Caco-2 (cell line): ENCODE data around the gene PRRT1. TPM values are rescaled to one million over a fixed set of nuclear protein-coding genes. Genes with fewer than 3 reads are reported as not detected.
A peak's percentile ranks its signal among the peaks of the same experiment; 100 is the strongest.

Experiments used
- BruUV-seq: library from RNA; stranded (reverse); fragments of 400-500 nt; replicated peaks from 2 replicates; lab custom pipeline; 2021; lab: Mats Ljungman, UMichigan
- CTCF ChIA-PET: fragments of 300-600 bp; sonication (Branson Sonifier 250); formaldehyde crosslinking; loops from one replicate; lab custom pipeline; 2022; ENCODE audit warnings: antibody characterized with exemption; lab: Charles Lee
- POLR2A ChIA-PET: fragments of 300-600 bp; sonication (Branson Sonifier 250); formaldehyde crosslinking; loops from one replicate; lab custom pipeline; 2022; ENCODE audit warnings: antibody characterized with exemption; lab: Charles Lee
- DNase-seq, 2 experiments: peaks; one replicate each; pipeline versions ENCODE4 v3.0.0 to v3.0.0-alpha.2; 2020 to 2022
- H3K27me3 ChIP-seq: replicated peaks from 2 replicates; pipeline ENCODE4 v1.6.0; 2011; ENCODE audit warnings: low read length; ENCODE audit not compliant: control insufficient read depth, insufficient read depth
- H3K36me3 ChIP-seq: 2 replicates; pipeline ENCODE4 v1.5.1; 2011; ENCODE audit warnings: low read length; ENCODE audit not compliant: control insufficient read depth, insufficient read depth
- H3K4me1 ChIP-seq: fragments of 250-450 bp; sonication (Bioruptor Pico); 2 replicates; pipeline ENCODE4 v1.5.1; 2020; ENCODE audit warnings: mild to moderate bottlenecking
- H3K4me3 ChIP-seq: 2 replicates; pipeline ENCODE4 v1.5.1; 2011; ENCODE audit warnings: low read depth, mild to moderate bottlenecking, control low read depth, low read length
- H3K9me3 ChIP-seq: fragments of 250-450 bp; sonication (Bioruptor Pico); 2 replicates; pipeline ENCODE4 v1.5.1; 2020; ENCODE audit warnings: mild to moderate bottlenecking, moderate library complexity
- H3K27ac Mint-ChIP-seq: one replicate; pipeline ENCODE4 v1.8.0; 2022; ENCODE audit warnings: mixed read lengths; ENCODE audit not compliant: unreplicated experiment
- H3K27me3 Mint-ChIP-seq: one replicate; pipeline ENCODE4 v1.8.0; 2022; ENCODE audit warnings: mixed read lengths; ENCODE audit not compliant: insufficient read depth, unreplicated experiment
- H3K36me3 Mint-ChIP-seq: one replicate; pipeline ENCODE4 v1.8.0; 2022; ENCODE audit warnings: mild to moderate bottlenecking, mixed read lengths; ENCODE audit not compliant: insufficient read depth, unreplicated experiment
- H3K4me1 Mint-ChIP-seq: one replicate; pipeline ENCODE4 v1.8.0; 2022; ENCODE audit warnings: low read depth, mixed read lengths; ENCODE audit not compliant: unreplicated experiment
- H3K4me3 Mint-ChIP-seq: one replicate; pipeline ENCODE4 v1.8.0; 2022; ENCODE audit warnings: mild to moderate bottlenecking, moderate library complexity, mixed read lengths; ENCODE audit not compliant: unreplicated experiment
- H3K9me3 Mint-ChIP-seq: one replicate; pipeline ENCODE4 v1.8.0; 2022; ENCODE audit warnings: mixed read lengths; ENCODE audit not compliant: unreplicated experiment
- intact Hi-C: fragments of 100-400 bp; cut with micrococcal nuclease; formaldehyde crosslinking; loops from one replicate; pipeline ENCODE4 v1.10.0; 2022; ENCODE audit not compliant: unreplicated experiment
- total RNA-seq: library from RNA; stranded (reverse); gene quantifications from 2 replicates; pipeline ENCODE4 v1.2.3, GENCODE V29; 2022
- TF ChIP-seq, protein P1 (sequence below), 2 experiments: fragments of 200-600 bp in 1 of 2; IDR thresholded peaks; 1 replicate in 1 of 2; 2 replicates in 1 of 2; pipeline versions ENCODE4 v1.5.1 to v1.8.0; 2011 to 2022; ENCODE audit warnings: antibody characterized with exemption in 1 of 2, control low read depth in 1 of 2, inconsistent platforms in 1 of 2, low read depth in 1 of 2, low read length in 1 of 2, mild to moderate bottlenecking in 1 of 2, moderate library complexity in 1 of 2; ENCODE audit not compliant: insufficient read depth in 1 of 2, severe bottlenecking in 1 of 2, unreplicated experiment in 1 of 2

Gene PRRT1
- total RNA-seq, 1 experiment from 2014 or later, result 2.0 TPM

DNA sequence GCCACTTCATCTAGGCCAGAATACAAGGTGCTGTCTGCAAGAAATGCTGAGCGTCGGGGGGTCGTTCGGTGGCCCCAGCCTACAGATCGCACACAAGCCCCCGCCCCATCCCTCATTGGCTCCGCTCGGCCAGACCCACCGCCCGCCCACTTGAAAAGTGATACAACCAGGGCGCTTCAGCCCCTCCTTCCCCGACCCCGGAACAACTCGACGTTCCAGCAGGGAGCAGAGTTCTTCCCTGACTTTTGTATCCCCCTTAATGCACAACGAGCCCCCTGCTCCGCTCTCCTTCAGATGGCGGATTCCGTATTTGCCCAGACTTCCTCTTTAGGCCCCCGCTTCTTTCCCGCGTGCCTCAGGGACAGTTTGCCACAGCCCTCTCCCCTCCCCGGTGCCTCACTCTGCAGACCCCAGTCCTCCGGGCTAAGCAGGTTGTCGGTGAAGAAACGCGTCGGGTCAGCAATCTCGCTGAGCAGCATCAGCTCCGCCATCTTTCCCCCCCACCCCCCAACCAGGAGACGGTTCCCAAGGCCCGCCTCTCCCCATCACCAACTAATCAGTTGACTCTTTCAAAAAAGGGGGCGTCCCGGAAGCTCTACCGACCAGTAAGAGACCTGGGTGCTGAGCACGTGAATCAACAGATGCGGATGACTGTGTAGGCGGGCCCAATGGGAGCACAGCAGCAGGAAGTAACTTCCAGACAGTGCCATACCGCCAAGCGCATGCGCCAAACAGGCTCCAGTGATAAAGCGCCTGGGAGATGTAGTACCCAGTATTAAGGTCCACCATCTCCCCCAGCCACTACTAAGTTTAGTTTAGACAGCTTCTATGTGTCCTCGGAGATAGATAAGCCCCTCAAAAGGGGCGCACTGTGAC, 23.8 kb downstream of the PRRT1 start, which contains the start of gene ATF6B:
Gene ATF6B (minus strand): TSS at position 530 of the 876 bp plus-strand sequence. CDS start 39 bp downstream, at position 491.
- intact Hi-C loops, result loop anchor here (1.0 kb wide), 1 partner anchor 50 kb away; the partner anchor contains the start of gene RNF5
- peak within 1 kb of the TSS; percentile 75 for H3K4me3 ChIP-seq
- 0 out of 2 replicates have a peak, but pooled peaks cover 1% of the 10 kb centered on the region for H3K36me3 ChIP-seq
- Mint-ChIP-seq H3K27me3 (no peaks in the 10 kb centered on the region), H3K4me1 (peaks cover 26% of the 10 kb centered on the region), H3K27ac (peak within 1 kb of the TSS; percentile 99), H3K4me3 (peak within 1 kb of the TSS; percentile 99), H3K36me3 (peaks cover 44% of the 10 kb centered on the region), H3K9me3 (no peaks in the 10 kb centered on the region)
- TF ChIP-seq, protein P1, sequence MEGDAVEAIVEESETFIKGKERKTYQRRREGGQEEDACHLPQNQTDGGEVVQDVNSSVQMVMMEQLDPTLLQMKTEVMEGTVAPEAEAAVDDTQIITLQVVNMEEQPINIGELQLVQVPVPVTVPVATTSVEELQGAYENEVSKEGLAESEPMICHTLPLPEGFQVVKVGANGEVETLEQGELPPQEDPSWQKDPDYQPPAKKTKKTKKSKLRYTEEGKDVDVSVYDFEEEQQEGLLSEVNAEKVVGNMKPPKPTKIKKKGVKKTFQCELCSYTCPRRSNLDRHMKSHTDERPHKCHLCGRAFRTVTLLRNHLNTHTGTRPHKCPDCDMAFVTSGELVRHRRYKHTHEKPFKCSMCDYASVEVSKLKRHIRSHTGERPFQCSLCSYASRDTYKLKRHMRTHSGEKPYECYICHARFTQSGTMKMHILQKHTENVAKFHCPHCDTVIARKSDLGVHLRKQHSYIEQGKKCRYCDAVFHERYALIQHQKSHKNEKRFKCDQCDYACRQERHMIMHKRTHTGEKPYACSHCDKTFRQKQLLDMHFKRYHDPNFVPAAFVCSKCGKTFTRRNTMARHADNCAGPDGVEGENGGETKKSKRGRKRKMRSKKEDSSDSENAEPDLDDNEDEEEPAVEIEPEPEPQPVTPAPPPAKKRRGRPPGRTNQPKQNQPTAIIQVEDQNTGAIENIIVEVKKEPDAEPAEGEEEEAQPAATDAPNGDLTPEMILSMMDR (IDR thresholded peaks at IDR 0.05; ENCODE audit: insufficient read depth in 1 of 2, low read depth in 1 of 2, low read length in 1 of 2, severe bottlenecking in 1 of 2, unreplicated experiment in 1 of 2), result no peak
- no peaks in the 10 kb centered on the region for H3K9me3 ChIP-seq
- no peaks in the 10 kb centered on the region for H3K27me3 ChIP-seq
- ChIA-PET POLR2A (interaction anchor here (0.5 to 2.3 kb wide), 10 partner anchors 9 to 844 kb away, joined by 3 to 13 read pairs (median 4); partner anchors contain the start of genes HSPA1A, HSPA1L, NEU1 and PBX2), CTCF (interaction anchor here (0.6 to 1.4 kb wide), 10 partner anchors 9 to 508 kb away, joined by 3 to 8 read pairs (median 4); no protein-coding TSS in a partner anchor)
- DNase-seq, result peak; percentile 96 to 99
- no TSS peak for BruUV-seq
- H3K4me1 ChIP-seq, result peaks cover 17% of the 10 kb centered on the region

DNA sequence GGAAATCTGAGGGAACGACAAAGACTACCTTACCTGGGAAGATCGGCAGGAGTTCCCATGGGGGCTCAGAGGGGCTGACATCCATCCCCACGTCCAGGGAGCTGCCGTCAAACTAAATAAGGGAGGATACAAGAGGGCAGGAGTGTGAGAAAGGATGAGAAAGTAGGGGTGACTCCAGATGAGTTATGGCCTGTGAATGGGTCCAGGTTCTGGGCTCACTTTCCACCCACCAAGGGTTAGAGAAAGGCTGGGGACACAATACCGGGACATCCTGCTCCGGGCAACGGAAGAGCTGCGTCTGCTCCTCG, 24.4 kb downstream of the PRRT1 start:
- intact Hi-C loops, result no loop called here
- peaks cover 17% of the 10 kb centered on the region for H3K4me1 ChIP-seq
- no peak for DNase-seq
- H3K27me3 Mint-ChIP-seq, result no peaks in the 10 kb centered on the region
- H3K27ac Mint-ChIP-seq, result peak overlapping the region; percentile 99
- CTCF ChIA-PET, result interaction anchor here (1.1 to 1.4 kb wide), 4 partner anchors 11 to 68 kb away, joined by 3 to 8 read pairs (median 6); no protein-coding TSS in a partner anchor
- H3K4me3 Mint-ChIP-seq, result peak overlapping the region; percentile 99
- 0 out of 2 replicates have a peak, but pooled peaks cover 1% of the 10 kb centered on the region for H3K36me3 ChIP-seq
- H3K4me3 ChIP-seq, result peak overlapping the region; percentile 75
- H3K36me3 Mint-ChIP-seq, result peaks cover 47% of the 10 kb centered on the region
- no TSS peak for BruUV-seq
- TF ChIP-seq, protein P1 (IDR thresholded peaks at IDR 0.05; ENCODE audit: insufficient read depth in 1 of 2, low read depth in 1 of 2, low read length in 1 of 2, severe bottlenecking in 1 of 2, unreplicated experiment in 1 of 2), result no peak
- POLR2A ChIA-PET, result interaction anchor here (1.1 to 2.3 kb wide), 2 partner anchors 68 to 844 kb away, joined by 7 to 13 read pairs; no protein-coding TSS in a partner anchor
- no peaks in the 10 kb centered on the region for H3K27me3 ChIP-seq
- peaks cover 25% of the 10 kb centered on the region for H3K4me1 Mint-ChIP-seq
- no peaks in the 10 kb centered on the region for H3K9me3 Mint-ChIP-seq
- no peaks in the 10 kb centered on the region for H3K9me3 ChIP-seq

DNA sequence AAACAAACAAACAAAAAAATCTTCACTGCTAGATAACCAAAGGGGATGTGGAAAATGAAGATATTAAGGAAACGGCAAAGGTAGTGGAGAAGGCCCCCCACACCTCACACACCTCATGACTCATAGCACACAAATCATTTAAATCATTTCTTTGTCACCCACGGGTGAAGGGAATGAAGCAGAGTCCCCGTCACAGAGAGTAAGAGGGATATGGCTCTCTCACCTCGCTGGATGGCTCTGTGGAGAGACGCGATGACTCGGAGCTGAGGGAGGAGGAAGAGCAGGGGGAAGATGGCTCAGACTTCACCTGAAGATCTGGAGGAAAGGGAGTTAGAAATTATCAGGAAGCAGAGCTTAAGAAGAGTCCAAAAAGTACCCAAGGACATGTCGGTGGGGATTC, 24.9 kb downstream of the PRRT1 start:
- Mint-ChIP-seq H3K9me3 (no peaks in the 10 kb centered on the region), H3K36me3 (peaks cover 51% of the 10 kb centered on the region), H3K27me3 (no peaks in the 10 kb centered on the region), H3K27ac (peak overlapping the region; percentile 99), H3K4me1 (peaks cover 20% of the 10 kb centered on the region), H3K4me3 (peak overlapping the region; percentile 99)
- no TSS peak for BruUV-seq
- no peak for DNase-seq
- no peaks in the 10 kb centered on the region for H3K9me3 ChIP-seq
- TF ChIP-seq, protein P1 (IDR thresholded peaks at IDR 0.05; ENCODE audit: insufficient read depth in 1 of 2, low read depth in 1 of 2, low read length in 1 of 2, severe bottlenecking in 1 of 2, unreplicated experiment in 1 of 2), result no peak
- intact Hi-C loops, result no loop called here
- no peaks in the 10 kb centered on the region for H3K27me3 ChIP-seq
- H3K36me3 ChIP-seq, result 0 out of 2 replicates have a peak, but pooled peaks cover 1% of the 10 kb centered on the region
- peak overlapping the region; percentile 75 for H3K4me3 ChIP-seq
- peaks cover 17% of the 10 kb centered on the region for H3K4me1 ChIP-seq
- ChIA-PET POLR2A (interaction anchor here (2.3 kb wide), 1 partner anchor 69 kb away, joined by 13 read pairs; no protein-coding TSS in a partner anchor), CTCF (no interaction called here)
